Measurements from ENCODE around the gene ATG13.
A peak's percentile ranks its signal among the peaks of the same experiment; 100 is the strongest.
"Not testable (repeated sequence)": the region's sequence is repeated elsewhere in the genome, so short reads cannot be mapped to it uniquely, and the experiment has no call there.

ATG13 gene

GRCh38 chr11:46705070-46705688, 87.8 kb downstream of the ATG13 start:
- no peak overlapping the region for H3K4me3 ChIP-seq (ENCODE audit: low read length)
- peaks cover 53% of the 10 kb centered on the region for H3K36me3 ChIP-seq (ENCODE audit: insufficient read depth, low read length)
- no peak overlapping the region for H3K9ac ChIP-seq (ENCODE audit: low read depth, low read length)
- no peak overlapping the region for H3K4me2 ChIP-seq (ENCODE audit: low read length)
- peaks cover 6% of the 10 kb centered on the region for H3K4me1 ChIP-seq (ENCODE audit: control insufficient read depth, insufficient read depth, low read length)
- H3K9me3 ChIP-seq (replicated peaks; ENCODE audit: low read length) = no peaks in the 10 kb centered on the region
- H3K27me3 ChIP-seq (ENCODE audit: control insufficient read depth, insufficient read depth, low read length) = no peaks in the 10 kb centered on the region

GRCh38 chr11:46706886-46707285, 89.5 kb downstream of the ATG13 start:
- H3K36me3 ChIP-seq (ENCODE audit: insufficient read depth, low read length) = peaks cover 53% of the 10 kb centered on the region
- H3K9ac ChIP-seq (ENCODE audit: low read depth, low read length) = no peak overlapping the region
- no peaks in the 10 kb centered on the region for H3K9me3 ChIP-seq (replicated peaks; ENCODE audit: low read length)
- H3K4me3 ChIP-seq (ENCODE audit: low read length) = no peak overlapping the region
- peaks cover 14% of the 10 kb centered on the region for H3K4me1 ChIP-seq (ENCODE audit: control insufficient read depth, insufficient read depth, low read length)
- no peak overlapping the region for H3K4me2 ChIP-seq (ENCODE audit: low read length)
- no peaks in the 10 kb centered on the region for H3K27me3 ChIP-seq (ENCODE audit: control insufficient read depth, insufficient read depth, low read length)

GRCh38 chr11:46709351-46709750, 92.0 kb downstream of the ATG13 start:
- not testable (repeated sequence) for H3K9ac ChIP-seq (ENCODE audit: low read depth, low read length); H3K4me3 ChIP-seq (ENCODE audit: low read length); H3K9me3 ChIP-seq (replicated peaks; ENCODE audit: low read length); H3K4me2 ChIP-seq (ENCODE audit: low read length); H3K27me3 ChIP-seq (ENCODE audit: control insufficient read depth, insufficient read depth, low read length)
- peaks cover 20% of the 10 kb centered on the region for H3K4me1 ChIP-seq (ENCODE audit: control insufficient read depth, insufficient read depth, low read length)
- peaks cover 31% of the 10 kb centered on the region for H3K36me3 ChIP-seq (ENCODE audit: insufficient read depth, low read length)

- peaks cover 27% of the 10 kb centered on the region for H3K4me1 ChIP-seq (ENCODE audit: control insufficient read depth, insufficient read depth, low read length)
- H3K27me3 ChIP-seq (ENCODE audit: control insufficient read depth, insufficient read depth, low read length) = no peaks in the 10 kb centered on the region
- H3K4me2 ChIP-seq (ENCODE audit: low read length) = peak overlapping the region; percentile 60
- H3K36me3 ChIP-seq (ENCODE audit: insufficient read depth, low read length) = peaks cover 16% of the 10 kb centered on the region
- peak overlapping the region; percentile 72 for H3K9ac ChIP-seq (ENCODE audit: low read depth, low read length)
- H3K9me3 ChIP-seq (replicated peaks; ENCODE audit: low read length) = no peaks in the 10 kb centered on the region
- H3K4me3 ChIP-seq (ENCODE audit: low read length) = peak overlapping the region; percentile 20
These were observed 93.5 kb downstream of the ATG13 start for GRCh38 chr11:46710821-46711269.

- peaks cover 27% of the 10 kb centered on the region for H3K4me1 ChIP-seq (ENCODE audit: control insufficient read depth, insufficient read depth, low read length)
- peak overlapping the region; percentile 72 for H3K9ac ChIP-seq (ENCODE audit: low read depth, low read length)
- H3K9me3 ChIP-seq (replicated peaks; ENCODE audit: low read length) = no peaks in the 10 kb centered on the region
- no peaks in the 10 kb centered on the region for H3K27me3 ChIP-seq (ENCODE audit: control insufficient read depth, insufficient read depth, low read length)
- H3K4me2 ChIP-seq (ENCODE audit: low read length) = peak overlapping the region; percentile 60
- peaks cover 14% of the 10 kb centered on the region for H3K36me3 ChIP-seq (ENCODE audit: insufficient read depth, low read length)
- H3K4me3 ChIP-seq (ENCODE audit: low read length) = peak overlapping the region; percentile 20
These were observed 94.0 kb downstream of the ATG13 start for GRCh38 chr11:46711303-46711702.

GRCh38 chr11:46712874-46713576, 95.7 kb downstream of the ATG13 start:
- Histone ChIP-seq H3K27me3 (ENCODE audit: control insufficient read depth, insufficient read depth, low read length) (no peaks in the 10 kb centered on the region), H3K9me3 (replicated peaks; ENCODE audit: low read length) (no peaks in the 10 kb centered on the region), H3K4me3 (ENCODE audit: low read length) (no peak overlapping the region), H3K36me3 (ENCODE audit: insufficient read depth, low read length) (peaks cover 4% of the 10 kb centered on the region), H3K4me2 (ENCODE audit: low read length) (no peak overlapping the region), H3K4me1 (ENCODE audit: control insufficient read depth, insufficient read depth, low read length) (peaks cover 29% of the 10 kb centered on the region), H3K9ac (ENCODE audit: low read depth, low read length) (no peak overlapping the region)

GRCh38 chr11:46717825-46718154, 100.4 kb downstream of the ATG13 start:
- not testable (repeated sequence) for H3K27me3 ChIP-seq (ENCODE audit: control insufficient read depth, insufficient read depth, low read length); H3K36me3 ChIP-seq (ENCODE audit: insufficient read depth, low read length); H3K4me2 ChIP-seq (ENCODE audit: low read length); H3K4me3 ChIP-seq (ENCODE audit: low read length); H3K9ac ChIP-seq (ENCODE audit: low read depth, low read length); H3K9me3 ChIP-seq (replicated peaks; ENCODE audit: low read length)
- H3K4me1 ChIP-seq (ENCODE audit: control insufficient read depth, insufficient read depth, low read length) = peaks cover 21% of the 10 kb centered on the region

GRCh38 chr11:46718155-46719019, 101.0 kb downstream of the ATG13 start:
- no peaks in the 10 kb centered on the region for H3K9me3 ChIP-seq (replicated peaks; ENCODE audit: low read length)
- no peaks in the 10 kb centered on the region for H3K27me3 ChIP-seq (ENCODE audit: control insufficient read depth, insufficient read depth, low read length)
- H3K4me2 ChIP-seq (ENCODE audit: low read length) = no peak overlapping the region
- peaks cover 21% of the 10 kb centered on the region for H3K4me1 ChIP-seq (ENCODE audit: control insufficient read depth, insufficient read depth, low read length)
- no peak overlapping the region for H3K4me3 ChIP-seq (ENCODE audit: low read length)
- no peaks in the 10 kb centered on the region for H3K36me3 ChIP-seq (ENCODE audit: insufficient read depth, low read length)
- H3K9ac ChIP-seq (ENCODE audit: low read depth, low read length) = no peak overlapping the region

GRCh38 chr11:46719048-46719542, 101.7 kb downstream of the ATG13 start, which contains the start of gene F2:
Gene F2, plus strand, starts transcription at chr11:46719213. Its CDS starts 23 bp downstream, at chr11:46719236.
- no peaks in the 10 kb centered on the region for H3K9me3 ChIP-seq (replicated peaks; ENCODE audit: low read length)
- no peaks in the 10 kb centered on the region for H3K36me3 ChIP-seq (ENCODE audit: insufficient read depth, low read length)
- H3K4me3 ChIP-seq (ENCODE audit: low read length) = no peak within 1 kb of the TSS
- H3K4me1 ChIP-seq (ENCODE audit: control insufficient read depth, insufficient read depth, low read length) = peaks cover 17% of the 10 kb centered on the region
- no peak within 1 kb of the TSS for H3K9ac ChIP-seq (ENCODE audit: low read depth, low read length)
- no peaks in the 10 kb centered on the region for H3K27me3 ChIP-seq (ENCODE audit: control insufficient read depth, insufficient read depth, low read length)
- H3K4me2 ChIP-seq (ENCODE audit: low read length) = no peak within 1 kb of the TSS

- H3K9ac ChIP-seq (ENCODE audit: low read depth, low read length) = no peak overlapping the region
- no peaks in the 10 kb centered on the region for H3K27me3 ChIP-seq (ENCODE audit: control insufficient read depth, insufficient read depth, low read length)
- peaks cover 13% of the 10 kb centered on the region for H3K4me1 ChIP-seq (ENCODE audit: control insufficient read depth, insufficient read depth, low read length)
- no peaks in the 10 kb centered on the region for H3K9me3 ChIP-seq (replicated peaks; ENCODE audit: low read length)
- no peak overlapping the region for H3K4me2 ChIP-seq (ENCODE audit: low read length)
- no peaks in the 10 kb centered on the region for H3K36me3 ChIP-seq (ENCODE audit: insufficient read depth, low read length)
- H3K4me3 ChIP-seq (ENCODE audit: low read length) = no peak overlapping the region
These were observed 102.3 kb downstream of the ATG13 start for GRCh38 chr11:46719543-46720218.

GRCh38 chr11:46721286-46721685, 103.9 kb downstream of the ATG13 start:
- Histone ChIP-seq H3K9me3 (replicated peaks; ENCODE audit: low read length) (no peaks in the 10 kb centered on the region), H3K36me3 (ENCODE audit: insufficient read depth, low read length) (no peaks in the 10 kb centered on the region), H3K27me3 (ENCODE audit: control insufficient read depth, insufficient read depth, low read length) (no peaks in the 10 kb centered on the region), H3K4me3 (ENCODE audit: low read length) (no peak overlapping the region), H3K9ac (ENCODE audit: low read depth, low read length) (no peak overlapping the region), H3K4me2 (ENCODE audit: low read length) (no peak overlapping the region), H3K4me1 (ENCODE audit: control insufficient read depth, insufficient read depth, low read length) (peaks cover 8% of the 10 kb centered on the region)

Measured in skeletal muscle satellite cell (primary cell).